ENCODE data around the gene PACSIN2.

- TF ChIP-seq, protein P1, sequence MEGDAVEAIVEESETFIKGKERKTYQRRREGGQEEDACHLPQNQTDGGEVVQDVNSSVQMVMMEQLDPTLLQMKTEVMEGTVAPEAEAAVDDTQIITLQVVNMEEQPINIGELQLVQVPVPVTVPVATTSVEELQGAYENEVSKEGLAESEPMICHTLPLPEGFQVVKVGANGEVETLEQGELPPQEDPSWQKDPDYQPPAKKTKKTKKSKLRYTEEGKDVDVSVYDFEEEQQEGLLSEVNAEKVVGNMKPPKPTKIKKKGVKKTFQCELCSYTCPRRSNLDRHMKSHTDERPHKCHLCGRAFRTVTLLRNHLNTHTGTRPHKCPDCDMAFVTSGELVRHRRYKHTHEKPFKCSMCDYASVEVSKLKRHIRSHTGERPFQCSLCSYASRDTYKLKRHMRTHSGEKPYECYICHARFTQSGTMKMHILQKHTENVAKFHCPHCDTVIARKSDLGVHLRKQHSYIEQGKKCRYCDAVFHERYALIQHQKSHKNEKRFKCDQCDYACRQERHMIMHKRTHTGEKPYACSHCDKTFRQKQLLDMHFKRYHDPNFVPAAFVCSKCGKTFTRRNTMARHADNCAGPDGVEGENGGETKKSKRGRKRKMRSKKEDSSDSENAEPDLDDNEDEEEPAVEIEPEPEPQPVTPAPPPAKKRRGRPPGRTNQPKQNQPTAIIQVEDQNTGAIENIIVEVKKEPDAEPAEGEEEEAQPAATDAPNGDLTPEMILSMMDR (IDR thresholded peaks at IDR 0.05): no peak
- TF ChIP-seq POLR2A (IDR thresholded peaks at IDR 0.05) (no peak), POLR2AphosphoS5 (IDR thresholded peaks at IDR 0.05) (no peak)
Observed at GRCh38 chr22:42877597-42878340, 137.2 kb downstream of the PACSIN2 start.
